Lower leg skin (tissue), 3 donors: ENCODE measurements around the gene TRAPPC2L.

ENCODE experiments used
- CTCF ChIP-seq, 3 donors: fragments of 450-650 bp; IDR thresholded peaks; one replicate each; pipeline ENCODE4 v1.5.1; 2016; ENCODE audit warnings: antibody characterized with exemption in 3 of 3, mild to moderate bottlenecking in 3 of 3, moderate library complexity in 2 of 3
- POLR2A ChIP-seq, 2 donors: fragments of 450-650 bp; IDR thresholded peaks; one replicate each; pipeline ENCODE4 v1.6.1; 2016 to 2017; ENCODE audit warnings: antibody characterized with exemption in 2 of 2, mild to moderate bottlenecking in 1 of 2, moderate library complexity in 1 of 2

GRCh38 chr16:88807142-88807625 is 49.7 kb upstream of the TRAPPC2L start:
- TF ChIP-seq POLR2A (IDR thresholded peaks at IDR 0.05) (no peak), CTCF (IDR thresholded peaks at IDR 0.05) (no peak)
